OCI-LY3 (cell line): ENCODE measurements around the gene TLE3.

Experiments used
- EZH2phosphoT487 ChIP-seq: fragments of 200-600 bp; shearing (Covaris generic); IDR thresholded peaks from 2 replicates; pipeline ENCODE4 v1.6.1; 2018; ENCODE audit warnings: antibody characterized with exemption, mixed run types, low read depth
- TF ChIP-seq, protein P1 (sequence below): fragments of 200-600, 300-600 bp; sonication (generic); IDR thresholded peaks from 2 replicates; pipeline ENCODE4 v1.5.1; 2014; ENCODE audit warnings: antibody characterized with exemption, low read length, low read depth

DNA sequence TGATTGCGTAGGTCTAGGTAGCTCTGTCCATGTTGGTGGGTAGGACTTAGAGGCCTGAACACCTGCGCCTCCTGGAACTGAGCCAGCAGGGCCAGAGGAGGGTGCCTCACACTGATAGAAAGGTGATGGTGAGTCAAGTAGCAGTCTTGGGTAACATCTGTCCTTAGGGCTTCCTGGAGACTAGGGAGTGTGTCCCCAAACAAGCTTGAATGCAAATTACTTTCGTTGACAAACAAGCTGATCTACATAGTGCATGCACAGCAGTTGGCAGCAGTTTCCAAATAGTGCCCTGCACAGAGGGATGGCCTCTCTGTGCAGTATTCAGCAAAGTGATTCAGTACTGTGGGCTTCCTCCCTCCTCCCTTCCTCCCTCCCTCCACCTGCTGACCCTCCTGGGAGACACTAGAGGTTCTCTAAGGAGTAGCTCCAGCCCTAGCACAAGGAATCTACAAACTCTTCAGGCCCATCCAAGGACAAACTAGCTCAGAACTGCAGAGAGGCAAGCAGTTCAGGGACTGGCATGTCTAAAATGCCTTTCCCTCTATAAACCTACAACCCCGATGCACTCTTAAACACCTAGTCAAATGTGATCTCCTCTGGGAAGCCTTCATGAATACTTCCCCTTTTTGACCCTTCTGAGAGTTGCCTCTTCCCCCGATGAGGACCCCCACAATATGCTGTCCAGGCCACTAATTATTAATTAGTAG, 61.0 kb downstream of the TLE3 start:
- TF ChIP-seq, protein P1, sequence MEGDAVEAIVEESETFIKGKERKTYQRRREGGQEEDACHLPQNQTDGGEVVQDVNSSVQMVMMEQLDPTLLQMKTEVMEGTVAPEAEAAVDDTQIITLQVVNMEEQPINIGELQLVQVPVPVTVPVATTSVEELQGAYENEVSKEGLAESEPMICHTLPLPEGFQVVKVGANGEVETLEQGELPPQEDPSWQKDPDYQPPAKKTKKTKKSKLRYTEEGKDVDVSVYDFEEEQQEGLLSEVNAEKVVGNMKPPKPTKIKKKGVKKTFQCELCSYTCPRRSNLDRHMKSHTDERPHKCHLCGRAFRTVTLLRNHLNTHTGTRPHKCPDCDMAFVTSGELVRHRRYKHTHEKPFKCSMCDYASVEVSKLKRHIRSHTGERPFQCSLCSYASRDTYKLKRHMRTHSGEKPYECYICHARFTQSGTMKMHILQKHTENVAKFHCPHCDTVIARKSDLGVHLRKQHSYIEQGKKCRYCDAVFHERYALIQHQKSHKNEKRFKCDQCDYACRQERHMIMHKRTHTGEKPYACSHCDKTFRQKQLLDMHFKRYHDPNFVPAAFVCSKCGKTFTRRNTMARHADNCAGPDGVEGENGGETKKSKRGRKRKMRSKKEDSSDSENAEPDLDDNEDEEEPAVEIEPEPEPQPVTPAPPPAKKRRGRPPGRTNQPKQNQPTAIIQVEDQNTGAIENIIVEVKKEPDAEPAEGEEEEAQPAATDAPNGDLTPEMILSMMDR: no peak
- TF ChIP-seq EZH2phosphoT487: no peak
